Fibroblast of pulmonary artery (primary cell): ENCODE results near the gene NOCT.
"Not testable (repeated sequence)": the region's sequence is repeated elsewhere in the genome, so short reads cannot be mapped to it uniquely, and the experiment has no call there.

Source experiments
- DNase-seq: peaks from one replicate; pipeline ENCODE4 v3.0.0-alpha.2; 2010; ENCODE audit warnings: low read depth
- H3K4me3 ChIP-seq: replicated peaks from 2 replicates; pipeline ENCODE4 v1.5.1; 2011; ENCODE audit warnings: low read depth, mild to moderate bottlenecking, control low read depth, low read length, moderate library complexity
- TF ChIP-seq, protein P1 (sequence below): IDR thresholded peaks from 2 replicates; pipeline ENCODE4 v1.5.1; 2011; ENCODE audit warnings: mild to moderate bottlenecking, control low read depth, low read length, inconsistent platforms; ENCODE audit errors: missing control alignments

NOCT gene

GRCh38 chr4:139018971-139019758 is 3.6 kb downstream of the NOCT start:
- TF ChIP-seq, protein P1, sequence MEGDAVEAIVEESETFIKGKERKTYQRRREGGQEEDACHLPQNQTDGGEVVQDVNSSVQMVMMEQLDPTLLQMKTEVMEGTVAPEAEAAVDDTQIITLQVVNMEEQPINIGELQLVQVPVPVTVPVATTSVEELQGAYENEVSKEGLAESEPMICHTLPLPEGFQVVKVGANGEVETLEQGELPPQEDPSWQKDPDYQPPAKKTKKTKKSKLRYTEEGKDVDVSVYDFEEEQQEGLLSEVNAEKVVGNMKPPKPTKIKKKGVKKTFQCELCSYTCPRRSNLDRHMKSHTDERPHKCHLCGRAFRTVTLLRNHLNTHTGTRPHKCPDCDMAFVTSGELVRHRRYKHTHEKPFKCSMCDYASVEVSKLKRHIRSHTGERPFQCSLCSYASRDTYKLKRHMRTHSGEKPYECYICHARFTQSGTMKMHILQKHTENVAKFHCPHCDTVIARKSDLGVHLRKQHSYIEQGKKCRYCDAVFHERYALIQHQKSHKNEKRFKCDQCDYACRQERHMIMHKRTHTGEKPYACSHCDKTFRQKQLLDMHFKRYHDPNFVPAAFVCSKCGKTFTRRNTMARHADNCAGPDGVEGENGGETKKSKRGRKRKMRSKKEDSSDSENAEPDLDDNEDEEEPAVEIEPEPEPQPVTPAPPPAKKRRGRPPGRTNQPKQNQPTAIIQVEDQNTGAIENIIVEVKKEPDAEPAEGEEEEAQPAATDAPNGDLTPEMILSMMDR = no peak
- H3K4me3 ChIP-seq = no peak overlapping the region
- DNase-seq = no peak

DNA sequence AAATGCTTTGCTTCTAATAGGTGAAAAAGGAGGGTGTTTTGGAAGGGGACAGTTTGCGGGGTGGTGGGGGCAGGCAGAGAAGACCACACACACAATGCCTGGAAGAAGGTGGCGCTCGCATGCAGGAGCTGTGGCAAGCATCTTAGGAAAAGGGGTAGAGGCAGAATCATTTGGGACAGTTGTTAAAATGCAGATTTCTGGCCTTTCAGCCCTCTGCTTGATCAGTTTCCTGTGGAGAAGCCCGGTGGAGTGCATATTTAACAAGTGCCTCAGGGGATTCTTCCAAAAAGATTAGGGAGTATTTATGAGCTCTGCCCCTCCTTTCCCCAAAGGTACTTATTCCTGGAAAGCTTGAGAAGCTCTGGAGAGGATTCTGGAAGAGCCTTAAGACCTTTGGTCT is 4.8 kb downstream of the NOCT start:
- DNase-seq = no peak
- TF ChIP-seq, protein P1 = no peak
- no peak overlapping the region for H3K4me3 ChIP-seq

GRCh38 chr4:139021071-139021470 is 5.5 kb downstream of the NOCT start:
- not testable (repeated sequence) for DNase-seq, H3K4me3 ChIP-seq

DNA sequence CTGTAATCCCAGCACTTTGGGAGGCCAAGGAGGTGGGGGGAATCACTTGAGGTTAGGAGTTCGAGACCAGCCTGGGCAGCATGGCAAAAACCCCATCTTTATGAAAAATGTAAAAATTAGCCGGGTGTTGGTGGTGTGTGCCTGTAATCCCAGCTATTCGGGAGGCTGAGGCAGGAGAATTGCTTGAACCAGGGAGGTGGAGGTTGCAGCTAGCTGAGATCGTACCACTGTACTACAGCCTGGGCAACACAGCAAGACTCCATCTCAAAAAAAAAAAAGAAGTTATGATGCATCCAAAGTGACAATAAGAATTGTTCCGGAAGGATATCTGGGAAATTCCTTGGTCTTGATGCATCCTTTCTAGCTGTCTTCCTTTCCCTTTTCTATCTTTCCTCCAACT is 7.3 kb downstream of the NOCT start:
- TF ChIP-seq, protein P1 = no peak
- H3K4me3 ChIP-seq = no peak overlapping the region
- no peak for DNase-seq

DNA sequence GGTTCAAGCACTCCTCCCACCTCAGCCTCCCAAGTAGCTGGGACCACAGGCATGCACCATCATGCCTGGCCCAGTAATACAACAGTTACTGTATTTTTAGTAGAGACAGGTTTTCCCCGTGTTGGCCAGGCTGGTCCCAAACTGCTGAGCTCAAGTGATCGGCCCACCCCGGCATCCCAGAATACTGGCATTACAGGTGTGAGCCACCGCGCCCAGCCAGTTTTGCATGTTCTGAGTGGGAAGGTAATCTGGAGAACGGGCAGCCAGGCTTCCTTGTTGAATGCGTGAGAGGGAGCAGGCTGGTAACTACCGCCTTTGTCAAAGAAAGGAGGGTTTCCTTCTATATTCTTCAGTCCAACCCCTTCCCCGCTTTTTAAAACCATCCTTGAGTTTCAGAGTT is 9.1 kb downstream of the NOCT start:
- no peak overlapping the region for H3K4me3 ChIP-seq
- no peak for DNase-seq
- TF ChIP-seq, protein P1 = no peak

DNA sequence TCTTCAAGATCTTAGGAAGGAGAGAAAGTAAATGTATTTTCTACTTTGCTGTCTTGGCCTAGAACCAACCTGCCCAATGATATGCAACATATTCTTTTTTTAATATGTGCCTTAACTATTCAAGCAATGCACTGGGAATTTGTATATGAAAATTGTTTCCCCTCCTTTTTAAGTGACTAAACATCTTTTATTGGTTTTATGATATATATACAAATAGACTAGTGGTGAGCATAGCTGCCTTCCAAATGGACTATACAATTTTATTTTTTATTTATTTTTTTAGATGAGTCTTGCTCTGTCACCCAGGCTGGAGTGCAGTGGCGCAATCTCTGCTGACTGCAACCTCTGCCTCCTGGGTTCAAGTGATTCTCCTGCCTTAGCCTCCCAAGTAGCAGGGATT is 10.3 kb downstream of the NOCT start:
- no peak overlapping the region for H3K4me3 ChIP-seq
- DNase-seq = no peak
- TF ChIP-seq, protein P1 = no peak

GRCh38 chr4:139027776-139028175 is 12.2 kb downstream of the NOCT start:
- no peak overlapping the region for H3K4me3 ChIP-seq
- no peak for DNase-seq
- TF ChIP-seq, protein P1 = no peak
